HT-29 (cell line): ENCODE results near the gene MEF2A. TPM values are rescaled to one million over a fixed set of nuclear protein-coding genes. Genes with fewer than 3 reads are reported as not detected.
"Not testable (repeated sequence)": the region's sequence is repeated elsewhere in the genome, so short reads cannot be mapped to it uniquely, and the experiment has no call there.

Source experiments
- DNase-seq: peaks from one replicate; pipeline ENCODE4 v3.0.0-alpha.2; 2015; ENCODE audit warnings: low spot score
- total RNA-seq: library from RNA; depleted of rRNA; stranded (reverse); fragments of >200 nt; shearing (Covaris generic); gene quantifications from 2 replicates; pipeline ENCODE4 v1.2.3, GENCODE V29; 2014

Gene MEF2A
- total RNA-seq, 1 experiment from 2014 or later: 22.3 TPM

GRCh38 chr15:99645543-99645935 lies 79.8 kb downstream of the MEF2A start:
- no peak for DNase-seq

- no peak for DNase-seq
Observed at GRCh38 chr15:99645951-99646350, 80.2 kb downstream of the MEF2A start.

GRCh38 chr15:99651023-99651807 lies 85.4 kb downstream of the MEF2A start:
- no peak for DNase-seq

- no peak for DNase-seq
Observed at GRCh38 chr15:99656205-99656604, 90.4 kb downstream of the MEF2A start.

GRCh38 chr15:99657996-99658395 lies 92.2 kb downstream of the MEF2A start:
- DNase-seq: no peak

GRCh38 chr15:99662903-99663302 lies 97.1 kb downstream of the MEF2A start:
- no peak for DNase-seq

GRCh38 chr15:99666073-99666472 lies 100.3 kb downstream of the MEF2A start:
- DNase-seq: not testable (repeated sequence)

GRCh38 chr15:99668533-99669182 lies 102.9 kb downstream of the MEF2A start:
- no peak for DNase-seq

GRCh38 chr15:99669250-99669649 lies 103.5 kb downstream of the MEF2A start:
- no peak for DNase-seq

- DNase-seq: no peak
Observed at GRCh38 chr15:99671926-99672635, 106.3 kb downstream of the MEF2A start.

- DNase-seq: no peak
Observed at GRCh38 chr15:99673111-99673510, 107.3 kb downstream of the MEF2A start.

- no peak for DNase-seq
Observed at GRCh38 chr15:99674279-99674678, 108.5 kb downstream of the MEF2A start.

- DNase-seq: no peak
Observed at GRCh38 chr15:99677540-99678134, 111.9 kb downstream of the MEF2A start.

- DNase-seq: no peak
Observed at GRCh38 chr15:99680276-99680675, 114.5 kb downstream of the MEF2A start.

- DNase-seq: no peak
Observed at GRCh38 chr15:99681990-99682389, 116.2 kb downstream of the MEF2A start.

GRCh38 chr15:99682455-99682854 lies 116.7 kb downstream of the MEF2A start:
- DNase-seq: no peak

GRCh38 chr15:99683000-99683670 lies 117.4 kb downstream of the MEF2A start:
- DNase-seq: no peak

GRCh38 chr15:99686290-99686689 lies 120.5 kb downstream of the MEF2A start:
- DNase-seq: no peak

- DNase-seq: no peak
Observed at GRCh38 chr15:99692825-99693224, 127.0 kb downstream of the MEF2A start.

GRCh38 chr15:99696096-99696495 lies 130.3 kb downstream of the MEF2A start:
- no peak for DNase-seq

GRCh38 chr15:99702895-99703602 lies 137.3 kb downstream of the MEF2A start:
- no peak for DNase-seq
